GM19328 (cell line): Measurements from ENCODE around the gene GPR137C.

ENCODE experiments used
- ATAC-seq: cut with Tn5 transposase; IDR thresholded peaks from one replicate; pipeline ENCODE4 v1.9.1; 2021; ENCODE audit warnings: mild to moderate bottlenecking, moderate library complexity; ENCODE audit not compliant: unreplicated experiment

Gene GPR137C, protein sequence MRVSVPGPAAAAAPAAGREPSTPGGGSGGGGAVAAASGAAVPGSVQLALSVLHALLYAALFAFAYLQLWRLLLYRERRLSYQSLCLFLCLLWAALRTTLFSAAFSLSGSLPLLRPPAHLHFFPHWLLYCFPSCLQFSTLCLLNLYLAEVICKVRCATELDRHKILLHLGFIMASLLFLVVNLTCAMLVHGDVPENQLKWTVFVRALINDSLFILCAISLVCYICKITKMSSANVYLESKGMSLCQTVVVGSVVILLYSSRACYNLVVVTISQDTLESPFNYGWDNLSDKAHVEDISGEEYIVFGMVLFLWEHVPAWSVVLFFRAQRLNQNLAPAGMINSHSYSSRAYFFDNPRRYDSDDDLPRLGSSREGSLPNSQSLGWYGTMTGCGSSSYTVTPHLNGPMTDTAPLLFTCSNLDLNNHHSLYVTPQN

DNA sequence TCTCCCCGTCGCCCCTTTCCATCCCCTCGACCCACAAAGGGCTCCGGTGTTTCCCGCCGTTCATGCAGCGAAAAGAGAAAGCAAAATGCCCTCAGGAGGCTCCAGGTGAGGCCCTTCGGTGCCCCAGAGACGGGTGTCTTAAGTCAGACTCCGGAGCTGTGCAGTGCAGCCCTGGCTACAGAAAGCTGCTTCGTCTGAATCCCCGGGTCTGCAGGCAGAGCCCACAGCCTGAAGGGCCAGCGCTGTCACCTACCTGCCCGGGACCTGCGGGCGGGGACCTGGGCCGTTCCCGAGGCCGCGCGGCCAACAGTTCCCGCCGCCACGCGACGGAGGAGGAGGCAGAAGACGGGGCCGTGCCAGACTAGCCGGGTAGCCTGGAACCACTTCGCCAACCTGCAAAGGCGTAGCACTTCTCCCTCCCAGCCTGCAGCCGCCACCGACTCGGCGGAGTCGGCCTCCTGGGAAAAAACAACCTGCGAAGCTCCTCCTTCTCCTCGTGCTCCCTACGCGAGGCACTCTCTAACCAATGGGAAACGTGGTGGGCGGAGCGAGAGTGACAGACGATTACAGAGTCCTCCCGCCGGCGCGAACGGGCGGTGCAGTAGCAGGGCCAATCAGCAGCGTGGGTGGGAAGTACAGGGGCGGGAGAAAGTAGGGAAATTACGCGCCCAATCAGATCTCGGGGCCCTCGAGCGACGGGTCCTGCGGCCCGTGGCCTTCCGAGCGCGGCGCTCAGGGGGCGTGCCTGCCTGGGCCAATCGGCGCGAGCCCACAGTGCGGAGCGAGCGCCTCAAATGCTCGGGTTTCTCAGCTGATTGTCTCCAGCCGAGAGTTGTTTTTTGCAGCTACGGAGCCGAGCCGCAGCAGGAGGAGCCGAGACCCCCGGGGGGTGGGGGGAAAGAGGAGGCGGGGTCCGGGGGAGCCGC, at the start of gene GPR137C, which contains the start of gene TXNDC16:
Gene GPR137C, plus strand, starts transcription at position 774 of the 926 bp plus-strand sequence. CDS start 312 bp downstream, outside the sequence.
Gene TXNDC16, minus strand, starts transcription at position 443 of the 926 bp plus-strand sequence. CDS start 8,948 bp downstream, outside the sequence.
- ATAC-seq, result peak; percentile 95

DNA sequence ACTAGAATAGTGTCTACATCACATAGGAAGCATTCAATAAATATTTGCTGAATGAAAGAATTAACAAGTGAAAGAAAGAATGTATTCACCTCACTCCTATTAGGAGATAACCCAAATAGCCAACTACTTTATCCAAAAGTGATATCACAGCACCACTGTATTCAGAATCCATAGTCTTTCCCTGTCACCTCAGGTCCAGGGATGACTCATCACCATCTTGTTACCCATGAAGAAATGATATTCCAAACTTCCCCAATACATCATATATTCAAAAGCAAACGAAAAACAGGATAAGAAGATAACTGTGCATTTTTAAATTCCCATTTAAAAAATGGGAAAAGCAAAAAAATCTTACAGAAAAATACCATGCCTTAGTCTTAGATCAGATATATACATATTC, 39.4 kb upstream of the GPR137C start:
- no peak for ATAC-seq

DNA sequence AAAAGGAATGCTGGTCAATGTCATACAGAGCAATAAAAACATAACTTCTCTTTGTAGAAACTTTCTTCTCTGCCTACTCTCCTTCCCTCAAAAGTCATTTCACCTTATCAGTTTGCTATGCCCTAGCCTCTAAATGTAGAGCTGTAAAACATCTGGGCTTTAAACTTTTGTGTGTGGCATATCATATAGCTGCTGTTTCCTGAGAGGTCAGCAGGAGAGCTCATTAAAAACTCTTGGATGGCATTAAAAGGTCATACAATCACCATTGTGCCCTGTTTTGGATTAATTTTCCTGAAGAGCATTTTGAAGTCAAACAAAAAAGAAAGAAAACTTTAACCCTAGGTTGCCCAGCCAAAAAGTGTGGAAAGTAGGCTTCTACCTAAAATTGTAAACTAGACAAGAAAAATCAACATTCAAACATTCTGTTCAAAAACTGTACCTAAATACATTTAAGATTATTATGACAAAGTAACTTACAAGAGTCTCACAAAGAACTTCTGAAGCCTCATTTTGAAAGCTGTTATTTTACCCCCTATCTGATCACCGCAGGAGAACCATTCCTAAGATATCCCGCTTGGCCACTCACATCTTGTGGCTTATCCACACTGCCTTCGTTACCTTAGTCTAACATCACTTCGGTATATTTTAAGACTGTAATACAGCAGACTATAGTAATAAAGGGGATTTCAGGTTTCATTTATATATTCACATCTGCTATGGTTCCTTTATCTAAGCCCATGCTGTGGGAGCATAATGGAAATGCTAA, 38.4 kb upstream of the GPR137C start:
- no peak for ATAC-seq

DNA sequence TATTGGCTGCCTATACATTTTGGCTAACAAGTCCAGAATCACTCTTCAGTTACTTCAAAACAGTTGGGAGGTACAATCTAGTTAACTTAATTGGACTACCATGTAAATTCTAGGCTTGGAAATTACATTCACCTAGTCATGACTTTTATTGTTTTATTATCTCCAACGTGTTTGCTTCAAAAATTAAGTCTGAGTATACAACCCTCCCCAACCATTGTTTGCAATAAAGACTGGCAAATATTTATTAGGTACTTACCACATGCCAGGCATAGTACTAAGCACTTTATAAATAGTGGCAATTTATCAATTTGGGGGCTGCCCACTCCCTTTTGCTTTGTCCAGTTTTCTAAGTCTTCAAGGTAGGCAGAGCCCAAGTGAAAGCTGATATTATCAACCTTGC, 30.6 kb upstream of the GPR137C start:
- ATAC-seq, result no peak

DNA sequence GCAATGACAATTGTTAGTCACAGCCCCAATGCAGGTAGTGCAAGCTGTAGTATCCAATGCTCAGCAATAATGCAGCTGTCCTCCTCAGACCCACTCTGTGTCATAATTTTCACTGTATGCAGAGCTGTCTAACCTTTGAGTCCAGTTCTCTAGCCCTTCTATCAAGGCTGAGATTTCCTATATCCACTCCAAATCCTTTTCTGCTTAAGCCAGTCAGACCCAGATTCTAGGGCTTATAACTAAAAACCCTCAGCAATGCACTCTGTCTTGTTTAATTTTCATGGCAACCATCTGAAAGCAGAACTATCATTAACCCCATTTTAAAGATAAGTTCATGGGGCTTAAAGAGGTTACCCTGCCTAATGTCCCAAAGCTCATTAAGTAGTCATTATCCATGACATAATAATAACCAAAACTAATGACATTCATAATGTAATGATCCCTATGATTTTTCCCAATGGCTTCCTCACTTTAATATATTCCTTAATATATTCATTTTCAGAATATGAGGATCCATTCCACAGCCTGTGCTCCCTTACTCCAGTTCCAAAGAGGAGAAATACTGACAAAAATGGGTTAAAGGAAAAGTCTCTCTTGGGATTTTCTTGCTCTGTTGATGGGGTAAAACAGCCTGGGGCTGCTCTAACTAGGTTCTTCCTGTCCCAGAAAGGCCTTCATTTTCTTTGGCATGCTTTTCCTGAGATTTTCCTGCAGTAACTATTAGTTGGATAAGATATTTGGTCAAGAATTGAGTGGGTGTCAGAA, 29.9 kb upstream of the GPR137C start:
- no peak for ATAC-seq

DNA sequence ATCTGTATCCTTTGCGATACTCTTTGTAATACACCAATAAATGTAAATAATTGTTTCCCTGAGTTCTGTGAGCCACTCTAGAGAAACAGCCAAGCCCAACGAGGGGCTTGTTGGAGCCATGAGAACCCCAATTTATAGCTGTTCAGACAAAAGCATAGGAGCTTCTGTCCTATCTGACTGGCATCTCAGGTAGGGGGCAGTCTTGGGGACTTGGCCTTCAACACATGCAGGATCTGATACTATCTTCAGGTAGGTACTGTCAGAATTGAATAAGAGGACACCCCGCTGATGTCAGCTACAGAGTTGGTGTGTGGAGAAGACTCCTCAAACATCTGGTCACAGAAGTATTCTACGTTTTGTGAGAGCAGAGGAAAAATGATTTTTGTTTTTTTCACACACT, 25.6 kb upstream of the GPR137C start:
- ATAC-seq, result no peak

DNA sequence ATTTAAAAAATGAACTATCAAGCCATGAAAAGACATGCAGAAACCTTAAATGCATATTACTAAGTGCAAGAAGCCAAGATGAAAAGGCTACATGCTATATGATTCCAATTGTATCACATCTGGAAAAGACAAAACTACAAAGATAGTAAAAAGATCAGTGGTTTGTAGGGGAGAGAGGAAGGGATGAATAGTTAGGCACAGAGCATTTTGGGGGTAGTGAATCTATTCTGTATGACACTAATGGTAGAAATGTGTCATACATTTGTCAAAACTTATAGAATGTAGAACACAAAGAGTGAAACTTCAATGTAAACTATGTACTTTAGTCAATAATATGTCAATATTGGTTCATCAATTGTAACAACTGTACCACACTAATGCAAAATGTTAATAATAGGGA, 21.2 kb upstream of the GPR137C start:
- no peak for ATAC-seq

DNA sequence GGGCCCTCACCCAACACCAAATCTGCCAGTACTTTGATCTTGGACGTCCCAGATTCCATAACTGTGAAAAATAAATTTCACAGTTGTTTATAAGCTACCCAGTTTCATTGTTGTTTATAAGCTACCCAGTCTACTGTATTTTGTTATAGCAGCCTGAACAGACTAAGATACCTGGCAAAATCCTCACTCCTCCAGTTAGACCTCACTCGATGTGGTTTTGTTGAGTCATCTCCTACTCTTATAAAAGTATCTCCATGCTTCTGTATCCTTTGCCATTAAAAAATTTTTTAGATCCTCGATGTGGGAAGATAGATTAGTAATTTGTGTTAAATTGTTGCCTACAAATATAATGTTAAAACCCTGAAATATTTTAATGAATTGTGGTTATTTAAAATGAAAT, 16.4 kb upstream of the GPR137C start:
- ATAC-seq, result no peak

DNA sequence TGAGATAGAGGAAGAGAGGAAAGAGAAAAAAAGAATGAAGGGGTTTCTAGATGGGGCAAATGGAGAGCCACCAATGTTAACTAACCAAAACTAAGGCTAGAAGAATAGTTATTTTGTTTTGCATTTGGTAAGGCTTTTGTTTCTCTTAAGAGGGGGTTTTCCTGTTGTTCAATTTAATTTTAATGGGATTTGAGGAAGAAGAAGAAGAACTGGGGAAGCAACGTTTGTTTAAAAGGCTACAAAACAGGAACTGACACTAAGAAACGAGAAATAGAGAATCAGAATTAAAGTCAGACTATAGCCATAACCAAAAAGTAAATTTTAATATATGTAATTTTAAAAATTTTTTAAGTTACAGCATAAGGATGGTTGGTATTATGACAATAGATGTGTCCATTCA, 14.0 kb upstream of the GPR137C start:
- no peak for ATAC-seq

DNA sequence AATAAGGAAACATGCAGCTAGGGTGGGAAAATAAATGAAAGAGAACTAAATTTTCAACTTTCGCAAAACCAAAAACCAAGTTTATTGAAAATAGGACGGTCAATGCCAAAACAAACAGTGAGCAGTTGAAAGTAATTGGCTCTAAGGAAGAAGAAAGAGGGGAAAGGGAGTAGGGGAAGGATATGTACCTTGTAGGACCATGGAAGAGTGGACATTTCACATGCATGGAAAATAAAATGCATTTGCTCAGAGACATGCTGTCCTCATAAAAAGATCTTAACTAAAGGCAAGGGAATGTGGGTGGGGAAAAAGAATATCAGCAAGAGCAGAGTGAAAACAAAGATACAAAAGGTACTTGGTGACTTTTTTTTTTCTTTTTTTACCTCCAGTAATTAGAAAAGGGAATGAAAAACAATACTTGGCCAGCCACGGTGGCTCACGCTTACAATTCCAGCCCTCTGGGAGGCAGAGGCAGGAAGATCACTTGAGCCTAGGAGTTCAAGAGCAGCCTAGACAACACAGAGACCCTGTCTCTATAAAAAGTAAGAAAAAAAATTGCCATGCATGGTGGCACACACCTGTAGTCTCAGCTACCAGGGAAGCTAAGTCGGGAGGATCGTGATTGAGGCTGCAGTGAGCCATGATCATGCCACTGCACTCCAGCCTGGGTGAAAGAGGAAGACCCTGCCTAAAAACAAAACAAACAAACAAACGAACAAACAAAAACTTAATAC, 6.9 kb upstream of the GPR137C start:
- ATAC-seq, result no peak

DNA sequence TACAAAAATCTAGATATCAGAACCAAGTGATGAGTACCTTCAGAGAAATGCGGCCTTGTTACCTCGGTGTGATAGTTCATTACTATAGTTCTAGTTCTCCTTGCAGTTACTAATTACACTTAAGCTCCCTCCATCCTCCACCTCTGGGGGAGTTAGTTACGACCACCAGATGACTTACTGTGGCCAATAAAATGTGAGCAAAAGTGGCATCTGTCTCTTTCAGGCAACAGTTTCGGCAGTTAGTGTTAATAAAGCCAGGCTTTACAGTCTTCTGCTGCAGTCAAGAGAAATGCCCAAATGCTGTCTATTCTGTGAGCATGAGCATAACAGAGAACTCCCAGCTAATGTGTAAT, 6.3 kb upstream of the GPR137C start:
- ATAC-seq, result no peak

DNA sequence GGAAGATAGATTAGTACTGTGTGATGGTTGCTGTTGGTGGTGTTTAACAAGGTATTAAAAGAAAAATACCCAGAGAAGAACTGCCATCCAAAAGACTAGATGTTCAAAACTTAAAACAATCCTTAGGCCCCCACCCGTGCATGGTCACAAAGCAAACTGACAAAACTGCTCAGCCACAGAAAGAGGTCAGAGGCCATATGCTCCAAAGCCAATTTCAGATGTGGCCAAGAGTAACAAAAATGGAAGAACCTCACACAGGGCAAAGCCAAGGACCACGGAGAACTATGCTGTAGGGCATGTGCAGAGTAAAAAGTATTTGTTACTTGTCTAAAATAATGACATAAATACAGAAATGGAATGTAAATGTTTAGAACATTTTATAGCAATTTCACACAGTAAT, 5.6 kb upstream of the GPR137C start:
- ATAC-seq, result no peak

DNA sequence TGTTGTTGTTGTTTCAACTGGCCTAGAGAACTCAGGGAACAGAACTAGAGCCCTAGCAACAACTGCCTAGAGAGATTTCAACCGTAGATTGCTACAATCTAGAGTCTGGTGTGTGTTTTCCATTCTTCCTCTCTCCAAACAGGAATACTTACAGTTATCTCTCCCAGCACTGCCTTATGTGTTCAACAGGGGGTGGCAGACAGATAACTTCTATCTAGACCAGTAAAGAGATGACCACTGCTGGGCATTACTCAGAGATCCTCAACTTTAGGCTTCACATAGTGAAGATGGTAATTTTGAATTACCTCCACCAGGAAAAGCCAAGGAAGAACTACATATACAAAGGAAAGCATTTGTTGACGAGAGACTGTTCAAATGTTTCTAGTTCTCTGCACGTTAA, 5.1 kb upstream of the GPR137C start:
- no peak for ATAC-seq

DNA sequence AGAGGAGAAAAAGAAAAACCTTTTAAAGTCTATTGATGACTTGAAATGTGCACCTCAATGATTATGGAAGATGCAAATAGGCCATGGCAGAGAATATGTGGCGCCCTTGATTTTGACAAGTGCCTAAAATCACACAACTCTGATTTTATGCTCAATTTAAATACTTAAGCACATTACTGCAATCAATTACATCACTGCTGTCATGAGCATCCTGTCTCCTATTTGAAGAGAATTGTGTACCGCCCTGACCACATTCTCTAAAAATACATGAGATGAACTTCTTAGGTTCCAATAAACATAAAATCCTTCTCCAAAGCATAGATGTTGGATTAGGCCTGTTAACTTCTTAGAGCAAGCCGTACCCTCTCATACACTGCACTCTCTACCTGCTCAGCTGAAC, 2.0 kb upstream of the GPR137C start:
- no peak for ATAC-seq

DNA sequence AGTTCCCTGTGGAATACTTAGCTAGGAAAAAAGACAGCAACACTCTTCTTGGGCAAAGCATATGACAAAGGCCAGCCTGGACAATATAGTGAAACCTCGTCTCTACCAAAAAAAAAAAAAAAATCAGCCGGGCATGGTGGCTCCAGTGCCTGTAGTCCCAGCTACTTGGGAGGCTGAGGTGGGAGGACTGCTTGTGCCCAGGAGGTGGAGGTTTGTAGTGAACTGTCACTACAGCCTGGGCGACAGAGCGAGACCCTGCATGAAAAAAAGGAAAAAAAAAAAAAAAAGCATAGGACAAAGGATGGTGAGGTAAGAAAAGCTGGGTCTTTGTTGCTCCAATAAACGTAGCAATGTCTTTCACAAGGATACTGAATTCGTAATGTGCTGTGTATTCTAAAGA, 1.4 kb upstream of the GPR137C start:
- ATAC-seq, result no peak

DNA sequence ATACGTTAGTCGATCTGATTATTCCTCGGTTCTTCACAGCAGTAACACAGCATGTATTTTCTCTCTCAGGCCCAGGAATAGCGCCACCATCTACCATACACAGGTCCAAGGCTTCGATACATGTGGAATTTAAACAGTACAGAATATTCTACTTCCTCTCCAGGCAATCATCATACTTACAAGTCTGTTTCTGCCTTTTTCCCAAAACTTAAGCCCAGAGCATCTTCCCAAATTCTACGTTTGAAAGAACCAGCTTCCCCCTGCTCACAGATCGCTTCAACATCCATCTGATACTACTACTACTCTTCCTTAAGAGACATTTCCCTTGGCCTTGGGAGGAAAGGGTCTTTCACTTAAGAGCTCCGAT, 957 bp upstream of the GPR137C start:
- no peak for ATAC-seq

DNA sequence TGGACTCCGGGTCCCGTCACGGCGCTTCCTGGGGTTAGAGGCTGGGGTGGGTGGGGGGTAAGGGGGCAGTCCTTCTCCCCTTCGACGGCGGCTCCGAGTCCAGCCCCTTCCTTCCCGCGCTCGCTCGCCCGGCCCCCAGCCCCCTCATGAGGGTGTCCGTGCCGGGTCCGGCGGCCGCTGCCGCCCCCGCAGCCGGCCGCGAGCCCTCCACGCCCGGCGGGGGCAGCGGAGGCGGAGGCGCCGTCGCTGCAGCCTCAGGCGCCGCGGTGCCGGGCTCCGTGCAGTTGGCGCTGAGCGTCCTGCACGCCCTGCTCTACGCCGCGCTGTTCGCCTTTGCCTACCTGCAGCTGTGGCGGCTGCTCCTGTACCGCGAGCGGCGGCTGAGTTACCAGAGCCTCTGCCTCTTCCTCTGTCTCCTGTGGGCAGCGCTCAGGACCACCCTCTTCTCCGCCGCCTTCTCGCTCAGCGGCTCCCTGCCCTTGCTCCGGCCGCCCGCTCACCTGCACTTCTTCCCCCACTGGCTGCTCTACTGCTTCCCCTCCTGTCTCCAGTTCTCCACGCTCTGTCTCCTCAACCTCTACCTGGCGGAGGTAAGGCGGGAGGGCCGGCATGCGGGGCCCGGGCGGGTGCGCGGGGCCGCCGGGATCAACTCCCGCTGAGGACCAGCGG, 500 bp downstream of the GPR137C start:
- ATAC-seq, result peak; percentile 8

DNA sequence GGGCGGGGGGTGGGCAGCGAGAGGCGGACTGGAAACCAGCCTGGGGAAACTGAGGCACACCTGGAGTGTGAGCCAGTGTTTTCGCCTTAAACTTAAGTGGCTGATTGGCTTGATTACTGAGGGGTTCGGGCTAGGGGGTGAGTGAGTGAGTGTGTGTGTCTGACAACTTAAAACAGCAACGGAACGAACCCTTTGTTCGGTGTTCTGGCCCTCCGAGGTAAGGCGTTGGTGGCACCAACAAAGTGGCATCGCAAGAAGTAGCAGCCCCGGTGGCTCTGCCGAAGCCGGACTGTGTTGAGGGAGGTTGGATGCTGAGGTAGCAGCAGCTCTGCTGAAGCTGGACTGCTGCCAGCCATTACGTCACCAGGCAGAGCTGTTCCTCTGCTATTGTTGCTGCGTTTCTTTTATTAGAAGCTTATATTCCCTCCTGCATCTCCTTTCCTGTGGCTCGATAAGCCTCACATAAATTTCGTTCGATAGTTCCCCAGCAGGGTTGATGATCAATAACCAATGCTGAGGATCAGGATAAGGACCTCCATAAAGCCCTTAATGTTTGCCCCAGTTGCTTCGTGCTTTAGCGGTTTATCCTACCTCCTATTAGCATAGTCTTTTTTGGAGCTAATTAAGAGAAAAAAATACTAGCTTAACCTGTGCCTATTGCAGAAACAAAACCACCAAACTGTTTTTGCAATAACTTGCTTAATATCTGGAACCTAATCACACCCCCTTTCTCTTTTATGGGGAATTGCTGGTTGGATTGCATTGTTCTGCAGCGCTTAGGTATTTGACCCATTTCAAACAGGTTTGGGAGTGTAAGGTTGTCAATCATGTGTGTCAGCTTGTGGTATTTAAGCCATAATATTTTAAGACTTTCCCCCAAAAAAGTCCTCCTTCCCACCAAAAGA, 1.3 kb downstream of the GPR137C start:
- ATAC-seq, result no peak
